GM12873 (cell line): Measurements from ENCODE around the gene ACOT12.

Experiments
- TF ChIP-seq, protein P1 (sequence below): IDR thresholded peaks from 2 replicates; pipeline ENCODE4 v1.5.1; 2012; ENCODE audit warnings: low read depth, mild to moderate bottlenecking, moderate library complexity, low read length, control low read depth; ENCODE audit not compliant: insufficient read depth; ENCODE audit errors: missing control alignments

Gene ACOT12

GRCh38 chr5:81344736-81345135 is 49.2 kb downstream of the ACOT12 start:
- TF ChIP-seq, protein P1, sequence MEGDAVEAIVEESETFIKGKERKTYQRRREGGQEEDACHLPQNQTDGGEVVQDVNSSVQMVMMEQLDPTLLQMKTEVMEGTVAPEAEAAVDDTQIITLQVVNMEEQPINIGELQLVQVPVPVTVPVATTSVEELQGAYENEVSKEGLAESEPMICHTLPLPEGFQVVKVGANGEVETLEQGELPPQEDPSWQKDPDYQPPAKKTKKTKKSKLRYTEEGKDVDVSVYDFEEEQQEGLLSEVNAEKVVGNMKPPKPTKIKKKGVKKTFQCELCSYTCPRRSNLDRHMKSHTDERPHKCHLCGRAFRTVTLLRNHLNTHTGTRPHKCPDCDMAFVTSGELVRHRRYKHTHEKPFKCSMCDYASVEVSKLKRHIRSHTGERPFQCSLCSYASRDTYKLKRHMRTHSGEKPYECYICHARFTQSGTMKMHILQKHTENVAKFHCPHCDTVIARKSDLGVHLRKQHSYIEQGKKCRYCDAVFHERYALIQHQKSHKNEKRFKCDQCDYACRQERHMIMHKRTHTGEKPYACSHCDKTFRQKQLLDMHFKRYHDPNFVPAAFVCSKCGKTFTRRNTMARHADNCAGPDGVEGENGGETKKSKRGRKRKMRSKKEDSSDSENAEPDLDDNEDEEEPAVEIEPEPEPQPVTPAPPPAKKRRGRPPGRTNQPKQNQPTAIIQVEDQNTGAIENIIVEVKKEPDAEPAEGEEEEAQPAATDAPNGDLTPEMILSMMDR = no peak

- TF ChIP-seq, protein P1 = no peak
Measured at GRCh38 chr5:81337803-81338202, 56.1 kb downstream of the ACOT12 start.

DNA sequence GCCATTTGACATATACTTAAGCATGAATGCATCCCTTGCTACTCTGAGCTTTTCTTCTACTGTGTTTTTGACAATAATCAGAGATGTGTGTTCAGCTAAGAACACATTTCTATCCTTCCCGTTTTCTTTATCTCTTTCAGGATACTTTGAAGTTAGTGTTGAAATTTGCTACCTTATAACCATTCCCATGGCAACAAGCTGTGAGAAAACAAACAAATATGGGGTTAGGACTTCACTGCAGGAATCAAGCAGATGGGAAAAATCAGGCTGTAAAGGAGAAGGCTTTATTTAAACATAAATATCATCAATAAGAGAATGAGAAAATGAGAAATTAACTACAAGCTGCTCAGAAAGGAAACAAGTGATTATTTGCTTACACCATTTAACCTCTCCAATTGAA is 57.4 kb downstream of the ACOT12 start:
- TF ChIP-seq, protein P1 = no peak

GRCh38 chr5:81335946-81336345 is 58.0 kb downstream of the ACOT12 start:
- TF ChIP-seq, protein P1 = no peak

DNA sequence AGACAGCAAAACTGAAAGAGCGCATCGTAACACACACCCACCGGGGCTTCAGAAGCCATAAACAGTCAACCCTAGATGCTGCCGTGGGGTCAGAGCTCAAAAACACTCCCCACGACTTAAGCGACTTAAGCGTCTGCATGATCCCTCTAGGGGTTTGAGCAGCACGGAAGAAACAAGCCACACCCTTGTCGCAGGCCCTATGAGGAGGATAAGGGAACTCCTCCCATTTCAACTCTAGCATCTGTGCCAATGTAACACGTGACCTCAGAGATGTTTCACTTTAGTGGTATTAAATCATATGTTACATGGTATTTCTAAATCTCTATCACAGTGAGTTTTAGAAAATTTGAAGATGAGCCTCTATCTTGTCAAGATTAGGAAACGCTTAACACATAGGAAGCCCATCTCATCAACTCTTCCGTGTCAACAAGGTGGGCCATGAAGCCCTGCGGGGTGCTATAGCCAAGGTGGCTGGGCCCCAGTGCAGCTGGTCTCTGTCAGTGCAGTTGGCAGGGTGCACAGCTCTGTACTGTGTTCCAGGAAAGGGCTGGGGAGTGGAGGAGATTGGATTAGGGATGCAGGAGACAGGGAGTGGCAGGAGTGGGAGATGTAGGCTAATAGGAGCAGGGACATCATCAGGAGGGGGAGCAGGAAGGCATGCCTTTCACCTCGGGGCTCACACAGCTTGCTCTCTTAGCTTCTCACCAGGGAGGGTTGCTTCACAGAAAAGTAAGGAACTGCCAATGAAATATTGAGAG is 59.5 kb downstream of the ACOT12 start:
- TF ChIP-seq, protein P1 = no peak

DNA sequence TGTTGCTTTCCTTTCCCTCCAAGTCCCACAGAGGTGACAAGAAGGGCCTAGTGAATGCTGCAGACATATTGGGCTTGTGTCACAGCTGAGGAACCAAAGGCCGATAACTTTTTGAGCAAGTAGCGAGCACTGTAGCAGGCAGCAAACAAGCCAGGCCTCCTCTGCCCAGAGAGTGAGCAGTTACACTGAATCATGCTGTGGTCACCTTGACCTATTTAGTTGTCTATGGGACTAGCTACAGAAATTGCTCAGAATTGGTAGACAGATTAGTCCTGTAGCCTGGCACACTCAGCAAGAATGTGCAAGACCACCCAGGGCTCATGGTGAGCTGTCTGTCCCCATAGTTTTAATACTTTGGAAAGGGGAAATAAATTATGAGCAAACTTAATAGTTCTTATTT is 67.4 kb downstream of the ACOT12 start:
- TF ChIP-seq, protein P1 = no peak

GRCh38 chr5:81317536-81317935 is 76.4 kb downstream of the ACOT12 start:
- TF ChIP-seq, protein P1 = no peak
